Choroid plexus epithelial cell (primary cell): ENCODE data around the gene SIPA1.
A peak's percentile ranks its signal among the peaks of the same experiment; 100 is the strongest.

Source experiments
- DNase-seq: peaks from one replicate; pipeline ENCODE4 v3.0.0-alpha.2; 2010; ENCODE audit warnings: low read depth
- H3K4me3 ChIP-seq: 2 replicates; pipeline ENCODE4 v1.5.1; 2011; ENCODE audit warnings: low read depth, mild to moderate bottlenecking, control low read depth, low read length, moderate library complexity
- TF ChIP-seq, protein P1 (sequence below): conservative IDR thresholded peaks from 2 replicates; pipeline ENCODE4 v1.5.1; 2011; ENCODE audit warnings: low read depth, mild to moderate bottlenecking, control low read depth, inconsistent platforms, low read length, moderate library complexity

Gene SIPA1, protein sequence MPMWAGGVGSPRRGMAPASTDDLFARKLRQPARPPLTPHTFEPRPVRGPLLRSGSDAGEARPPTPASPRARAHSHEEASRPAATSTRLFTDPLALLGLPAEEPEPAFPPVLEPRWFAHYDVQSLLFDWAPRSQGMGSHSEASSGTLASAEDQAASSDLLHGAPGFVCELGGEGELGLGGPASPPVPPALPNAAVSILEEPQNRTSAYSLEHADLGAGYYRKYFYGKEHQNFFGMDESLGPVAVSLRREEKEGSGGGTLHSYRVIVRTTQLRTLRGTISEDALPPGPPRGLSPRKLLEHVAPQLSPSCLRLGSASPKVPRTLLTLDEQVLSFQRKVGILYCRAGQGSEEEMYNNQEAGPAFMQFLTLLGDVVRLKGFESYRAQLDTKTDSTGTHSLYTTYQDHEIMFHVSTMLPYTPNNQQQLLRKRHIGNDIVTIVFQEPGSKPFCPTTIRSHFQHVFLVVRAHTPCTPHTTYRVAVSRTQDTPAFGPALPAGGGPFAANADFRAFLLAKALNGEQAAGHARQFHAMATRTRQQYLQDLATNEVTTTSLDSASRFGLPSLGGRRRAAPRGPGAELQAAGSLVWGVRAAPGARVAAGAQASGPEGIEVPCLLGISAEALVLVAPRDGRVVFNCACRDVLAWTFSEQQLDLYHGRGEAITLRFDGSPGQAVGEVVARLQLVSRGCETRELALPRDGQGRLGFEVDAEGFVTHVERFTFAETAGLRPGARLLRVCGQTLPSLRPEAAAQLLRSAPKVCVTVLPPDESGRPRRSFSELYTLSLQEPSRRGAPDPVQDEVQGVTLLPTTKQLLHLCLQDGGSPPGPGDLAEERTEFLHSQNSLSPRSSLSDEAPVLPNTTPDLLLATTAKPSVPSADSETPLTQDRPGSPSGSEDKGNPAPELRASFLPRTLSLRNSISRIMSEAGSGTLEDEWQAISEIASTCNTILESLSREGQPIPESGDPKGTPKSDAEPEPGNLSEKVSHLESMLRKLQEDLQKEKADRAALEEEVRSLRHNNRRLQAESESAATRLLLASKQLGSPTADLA

DNA sequence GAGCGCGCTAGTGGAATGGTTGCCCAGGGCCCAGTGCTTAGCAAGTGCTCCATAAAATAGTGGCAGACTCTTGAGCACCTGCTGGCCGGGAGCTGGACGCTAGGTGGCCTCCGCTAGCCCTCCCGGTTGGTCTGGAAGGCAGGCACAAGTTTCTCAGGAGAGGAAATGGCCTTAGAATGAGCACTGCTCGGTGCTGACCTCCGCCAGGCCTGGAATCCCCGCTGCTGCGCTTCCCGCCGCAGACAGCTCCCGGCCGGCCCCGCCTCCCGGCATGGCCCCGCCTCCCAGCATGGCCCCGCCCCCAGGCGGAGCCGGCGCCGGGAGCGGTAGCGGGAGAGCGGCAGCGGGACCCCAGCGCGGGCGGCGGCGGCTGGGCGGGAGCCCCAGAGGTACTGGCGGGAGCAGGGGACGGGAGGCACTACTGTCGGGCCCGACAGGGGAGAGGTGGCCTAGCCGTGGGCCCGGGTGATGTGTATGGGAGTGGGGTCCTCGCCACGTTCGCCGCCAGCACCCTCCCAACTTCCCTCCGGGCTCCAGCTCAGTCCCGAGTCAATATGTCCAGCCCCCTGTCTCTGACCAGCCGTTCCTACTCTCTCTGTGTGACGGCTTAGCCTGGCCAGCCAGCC, at the start of gene SIPA1:
TSS of gene SIPA1 (plus strand) at position 308 of the 626 bp plus-strand sequence. CDS start 2,821 bp downstream, outside the sequence.
- peak; percentile 97 for DNase-seq
- TF ChIP-seq, protein P1, sequence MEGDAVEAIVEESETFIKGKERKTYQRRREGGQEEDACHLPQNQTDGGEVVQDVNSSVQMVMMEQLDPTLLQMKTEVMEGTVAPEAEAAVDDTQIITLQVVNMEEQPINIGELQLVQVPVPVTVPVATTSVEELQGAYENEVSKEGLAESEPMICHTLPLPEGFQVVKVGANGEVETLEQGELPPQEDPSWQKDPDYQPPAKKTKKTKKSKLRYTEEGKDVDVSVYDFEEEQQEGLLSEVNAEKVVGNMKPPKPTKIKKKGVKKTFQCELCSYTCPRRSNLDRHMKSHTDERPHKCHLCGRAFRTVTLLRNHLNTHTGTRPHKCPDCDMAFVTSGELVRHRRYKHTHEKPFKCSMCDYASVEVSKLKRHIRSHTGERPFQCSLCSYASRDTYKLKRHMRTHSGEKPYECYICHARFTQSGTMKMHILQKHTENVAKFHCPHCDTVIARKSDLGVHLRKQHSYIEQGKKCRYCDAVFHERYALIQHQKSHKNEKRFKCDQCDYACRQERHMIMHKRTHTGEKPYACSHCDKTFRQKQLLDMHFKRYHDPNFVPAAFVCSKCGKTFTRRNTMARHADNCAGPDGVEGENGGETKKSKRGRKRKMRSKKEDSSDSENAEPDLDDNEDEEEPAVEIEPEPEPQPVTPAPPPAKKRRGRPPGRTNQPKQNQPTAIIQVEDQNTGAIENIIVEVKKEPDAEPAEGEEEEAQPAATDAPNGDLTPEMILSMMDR = peak; percentile 77
- H3K4me3 ChIP-seq = peak within 1 kb of the TSS; percentile 82

- TF ChIP-seq, protein P1 = peak; percentile 80
- no peak overlapping the region for H3K4me3 ChIP-seq
- DNase-seq = peak; percentile 77
Observed at GRCh38 chr11:65588199-65589054, 49.5 kb upstream of the SIPA1 start.

DNA sequence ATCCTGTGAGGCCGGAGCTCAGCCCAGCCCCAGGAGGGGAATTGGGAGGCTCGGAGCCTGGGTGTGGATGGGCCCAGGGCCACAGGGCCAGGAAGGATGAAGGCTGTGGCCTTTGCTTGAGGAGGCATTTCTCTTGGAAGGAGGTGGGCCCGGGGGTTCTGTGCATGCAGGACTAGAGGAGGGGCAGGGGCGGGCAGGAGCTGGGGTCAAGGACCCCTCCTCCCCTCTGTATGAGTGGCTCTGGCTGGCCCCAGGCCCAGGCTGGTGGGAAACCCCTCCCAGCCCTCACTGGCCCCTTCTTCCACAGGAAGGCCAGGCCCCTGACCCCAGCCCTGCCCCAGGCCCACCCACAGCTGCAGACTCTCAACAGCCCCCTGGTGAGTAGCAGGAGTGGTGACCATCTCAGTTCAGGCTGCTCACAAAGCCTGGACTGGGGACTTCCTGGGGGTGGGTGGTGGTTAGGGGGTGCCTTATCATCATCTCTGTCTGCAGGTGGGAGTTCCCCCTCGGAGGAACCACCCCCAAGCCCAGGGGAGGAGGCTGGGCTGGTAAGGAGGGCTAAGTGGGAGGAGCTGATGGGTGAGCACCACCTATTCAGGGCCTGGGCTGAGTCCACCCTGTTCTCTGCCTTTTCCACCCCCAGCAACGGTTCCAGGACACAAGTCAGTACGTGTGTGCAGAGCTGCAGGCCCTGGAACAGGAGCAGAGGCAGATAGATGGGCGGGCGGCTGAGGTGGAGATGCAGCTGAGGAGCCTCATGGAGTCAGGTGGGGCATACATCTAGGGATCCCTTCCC, 48.3 kb upstream of the SIPA1 start:
- TF ChIP-seq, protein P1 = no peak
- H3K4me3 ChIP-seq = no peak overlapping the region
- peak; percentile 15 for DNase-seq

- TF ChIP-seq, protein P1 = no peak
- peak; percentile 78 for DNase-seq
Observed at GRCh38 chr11:65590240-65590738, 47.6 kb upstream of the SIPA1 start.

DNA sequence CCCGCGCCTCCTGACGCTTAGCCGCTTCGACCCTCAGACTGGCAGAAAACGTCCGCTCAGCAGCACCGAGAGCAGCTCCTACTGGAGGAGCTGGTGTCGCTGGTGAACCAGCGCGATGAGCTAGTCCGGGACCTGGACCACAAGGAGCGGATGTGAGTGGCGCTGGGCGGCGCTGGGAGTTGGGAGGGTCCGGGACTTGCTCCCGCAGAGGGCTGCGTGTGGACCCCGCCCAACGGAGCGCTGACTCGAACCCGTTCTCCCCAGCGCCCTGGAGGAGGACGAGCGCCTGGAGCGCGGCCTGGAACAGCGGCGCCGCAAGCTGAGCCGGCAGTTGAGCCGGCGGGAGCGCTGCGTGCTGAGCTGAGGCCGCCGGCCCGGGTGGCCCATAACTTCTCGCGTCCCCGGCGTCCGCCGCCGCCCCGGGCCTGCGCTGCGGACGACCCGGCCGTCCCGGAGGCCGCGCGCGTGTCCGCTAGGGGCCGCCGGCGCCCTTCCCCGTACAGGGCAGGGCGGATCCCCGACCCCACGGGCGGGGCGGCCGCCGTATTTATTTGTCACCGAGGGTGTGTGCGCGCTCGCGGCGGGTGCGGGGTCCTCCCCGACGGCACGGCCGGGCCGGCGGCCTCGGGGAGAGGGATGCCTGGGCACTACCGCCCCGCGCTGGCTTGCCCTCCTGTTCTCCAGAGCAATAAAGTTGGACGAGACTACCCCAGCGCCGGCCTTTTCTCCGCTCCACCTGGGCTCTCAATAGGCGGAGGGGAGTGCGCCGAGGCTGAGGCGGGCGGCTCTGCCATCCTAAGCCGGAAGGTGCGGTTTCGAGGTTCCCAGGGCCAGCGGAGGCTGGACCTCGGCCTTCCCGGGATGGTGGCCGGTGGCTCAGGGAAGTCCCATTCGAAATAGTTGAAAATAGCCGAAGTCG, 45.7 kb upstream of the SIPA1 start:
- H3K4me3 ChIP-seq = peak overlapping the region; percentile 47
- DNase-seq = peak; percentile 57
- TF ChIP-seq, protein P1 = peak; percentile 23

More at GRCh38 chr11:65590240-65590738, 47.6 kb upstream of the SIPA1 start:
- H3K4me3 ChIP-seq = no peak overlapping the region
